HUDEP-2 (cell line): ENCODE results near the gene LRRN4CL.
A peak's percentile ranks its signal among the peaks of the same experiment; 100 is the strongest.
"Not testable (repeated sequence)": the region's sequence is repeated elsewhere in the genome, so short reads cannot be mapped to it uniquely, and the experiment has no call there.

ENCODE experiments used
- DNase-seq, 76 experiments: peaks; one replicate each; lab custom pipeline; 2025; ENCODE audit not compliant: unreplicated experiment in 76 of 76; lab: John Stamatoyannopoulos, UW

Gene LRRN4CL

DNA sequence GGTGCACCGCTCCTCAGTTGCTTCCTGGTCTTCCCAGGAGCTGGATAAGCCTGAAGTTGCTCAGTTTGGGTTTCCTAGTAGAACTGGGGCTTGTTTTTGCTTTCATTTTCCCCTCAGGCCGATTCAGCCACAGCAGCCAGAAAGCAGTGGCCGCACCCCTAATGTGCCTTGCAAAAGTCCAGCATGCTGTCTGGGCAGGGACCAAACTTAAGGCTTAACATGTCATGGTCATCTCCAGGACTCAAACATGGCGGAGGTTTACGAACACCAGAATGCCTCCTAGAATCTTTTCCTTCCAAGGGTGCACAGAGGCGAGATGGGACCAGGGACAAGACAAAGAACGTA is 20.6 kb upstream of the LRRN4CL start:
- peak in 13 of 76 experiments; percentile 3 to 70 (median 36) for DNase-seq

DNA sequence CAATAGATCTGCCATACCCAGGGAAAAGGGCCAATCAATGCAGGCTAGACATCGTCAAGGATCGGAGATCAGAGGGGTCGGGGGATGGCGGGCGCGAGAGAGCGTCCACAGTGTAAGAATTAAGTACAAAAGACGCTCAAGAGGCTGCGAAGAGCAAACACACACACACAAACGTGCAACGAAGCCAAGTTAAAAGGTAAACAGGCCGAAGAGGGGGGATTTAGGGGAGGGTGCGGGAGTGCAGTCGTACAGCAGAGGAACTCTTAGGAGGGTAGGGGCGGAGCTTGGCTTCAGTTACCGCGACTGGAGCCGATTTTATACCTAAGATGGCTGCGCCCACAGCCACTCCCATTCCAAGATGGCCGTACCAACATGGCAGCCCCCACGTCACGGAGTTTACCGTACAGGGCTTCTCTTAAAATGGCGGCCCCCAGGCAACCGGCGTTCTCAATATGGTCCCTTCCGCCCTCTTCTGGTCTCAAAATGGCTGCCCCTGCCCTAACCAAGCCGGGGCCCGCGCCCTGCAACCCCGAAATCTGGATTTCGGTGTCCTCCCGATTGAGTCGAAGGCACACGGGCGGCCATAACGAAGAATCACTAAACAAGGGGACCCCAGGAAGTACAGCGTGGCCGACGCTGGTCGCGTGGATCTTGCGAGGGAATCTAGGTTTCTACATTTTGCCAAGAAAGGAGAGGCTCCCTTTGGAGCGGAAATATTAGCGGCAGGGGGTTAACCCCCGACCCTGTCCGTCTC is 20.1 kb upstream of the LRRN4CL start:
- peak in 75 of 76 experiments; percentile 71 to 97 (median 93) for DNase-seq

DNA sequence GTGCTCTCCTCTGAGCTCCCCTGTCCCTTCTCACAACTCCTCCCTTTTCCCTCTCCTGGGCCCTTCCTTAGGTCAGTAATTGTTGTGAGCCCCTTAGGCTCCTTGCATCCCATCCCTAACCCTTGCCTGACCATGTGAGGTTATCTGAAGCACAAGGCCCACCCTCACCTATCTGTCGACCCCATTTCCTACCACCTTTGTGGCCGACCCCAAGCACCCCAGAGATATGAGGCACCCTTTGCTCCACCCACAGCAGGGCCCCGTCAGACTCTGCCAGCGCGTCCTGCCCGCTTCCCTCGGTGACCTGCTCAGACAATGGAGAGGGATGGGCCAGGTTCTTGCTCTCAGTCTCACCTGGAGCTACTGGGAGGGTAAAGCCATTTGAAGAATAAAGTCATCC is 19.5 kb upstream of the LRRN4CL start:
- DNase-seq, result peak in 9 of 76 experiments; percentile 11 to 63 (median 35)

DNA sequence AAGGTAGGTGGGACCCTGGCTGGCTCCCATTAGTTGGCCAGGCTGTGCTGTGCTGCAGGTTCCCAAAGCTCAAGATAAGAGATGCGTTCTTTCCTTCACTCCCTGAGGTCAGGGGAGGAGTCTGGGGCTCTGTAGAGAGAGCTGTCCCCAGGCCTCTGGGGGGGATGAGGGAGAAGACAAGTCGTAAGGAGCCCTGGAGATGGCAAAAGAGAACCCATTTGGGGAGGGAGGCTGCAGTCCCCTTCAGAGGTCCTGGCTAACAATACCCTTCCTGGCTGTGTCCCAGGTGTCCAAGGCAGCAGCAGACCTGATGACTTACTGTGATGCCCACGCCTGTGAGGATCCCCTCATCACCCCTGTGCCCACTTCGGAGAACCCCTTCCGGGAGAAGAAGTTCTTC is 19.1 kb upstream of the LRRN4CL start:
- peak in 49 of 76 experiments; percentile 5 to 57 (median 30) for DNase-seq

- peak in 3 of 76 experiments; percentile 5 to 36 (median 6) for DNase-seq
These were observed 18.0 kb upstream of the LRRN4CL start, which contains the start of the genes BSCL2 and GNG3 for GRCh38 chr11:62707277-62707861. BSCL2 (minus strand) TSS chr11:62707424; CDS start chr11:62707195, 229 bp downstream. GNG3 (plus strand) TSS chr11:62707676; CDS start chr11:62708296, 620 bp downstream.

GRCh38 chr11:62706850-62707247 is 17.5 kb upstream of the LRRN4CL start:
- peak in 4 of 76 experiments; percentile 22 to 51 (median 35) for DNase-seq

DNA sequence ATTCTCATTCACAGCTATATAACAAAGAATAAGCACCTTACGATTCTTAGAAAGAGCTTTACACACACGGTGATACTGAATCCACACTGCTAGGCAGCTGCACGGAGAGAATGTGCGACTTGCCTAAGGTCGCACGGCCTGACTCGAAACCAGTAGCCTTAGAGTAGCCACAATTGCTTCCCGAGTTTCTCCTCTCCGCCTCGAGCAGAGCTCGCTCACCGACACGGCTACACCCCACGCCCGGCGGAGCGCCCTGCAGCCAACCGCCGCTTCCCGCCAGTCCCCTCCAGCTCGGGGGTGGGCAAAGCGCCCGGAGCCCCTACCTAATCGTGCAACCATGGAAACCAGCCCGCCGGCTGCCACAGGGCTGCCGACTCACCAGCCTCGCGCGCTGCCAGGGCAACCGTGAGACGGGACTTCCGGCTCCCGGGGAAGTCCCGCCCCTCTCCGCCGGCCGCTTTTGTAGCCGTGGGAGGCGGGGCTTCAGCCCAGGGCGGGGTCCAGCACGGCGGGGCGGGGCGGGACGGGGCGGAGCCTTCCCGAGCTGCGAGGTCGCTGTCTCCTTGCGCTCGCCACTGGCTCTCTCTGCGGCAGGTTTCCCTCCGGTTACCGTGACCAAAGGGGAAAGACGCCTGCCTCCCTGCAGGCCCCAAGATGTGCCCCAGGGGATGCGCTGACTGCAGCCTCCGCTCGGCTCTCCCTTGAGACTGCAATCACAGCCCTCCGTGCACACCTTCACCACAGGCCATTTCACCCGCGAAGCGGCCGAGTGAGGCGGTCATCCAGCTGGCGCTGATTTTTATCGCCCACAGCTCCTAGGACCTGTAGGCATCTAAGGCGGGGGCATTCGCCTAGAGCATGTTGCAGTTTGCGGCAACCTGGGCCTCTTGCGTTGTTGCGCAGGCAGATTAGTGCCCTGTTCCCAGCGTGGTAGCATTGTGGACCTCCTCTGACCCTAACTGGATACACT is 16.8 kb upstream of the LRRN4CL start:
- DNase-seq, result peak in 75 of 76 experiments; percentile 35 to 95 (median 88)

DNA sequence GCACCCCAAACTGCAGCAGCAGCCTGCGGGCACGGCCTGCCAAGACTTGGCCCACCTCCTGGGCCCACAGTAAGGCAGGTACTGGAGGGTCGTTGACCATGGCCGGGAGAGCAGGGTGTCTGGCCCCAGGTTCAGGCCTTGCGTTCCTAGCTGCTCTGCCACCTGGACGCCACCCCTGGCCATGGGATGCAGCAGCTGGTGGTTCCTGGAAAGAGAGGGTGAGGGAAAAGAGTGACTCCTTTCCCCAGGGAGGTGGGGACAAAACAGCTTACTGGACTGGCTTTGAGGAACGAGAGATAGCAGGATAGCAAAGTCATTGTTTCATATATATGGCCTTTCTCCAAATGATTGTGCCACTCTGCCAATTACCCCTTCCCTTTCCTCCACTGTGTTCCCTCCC is 16.1 kb upstream of the LRRN4CL start:
- DNase-seq, result peak in 11 of 76 experiments; percentile 8 to 57 (median 27)

DNA sequence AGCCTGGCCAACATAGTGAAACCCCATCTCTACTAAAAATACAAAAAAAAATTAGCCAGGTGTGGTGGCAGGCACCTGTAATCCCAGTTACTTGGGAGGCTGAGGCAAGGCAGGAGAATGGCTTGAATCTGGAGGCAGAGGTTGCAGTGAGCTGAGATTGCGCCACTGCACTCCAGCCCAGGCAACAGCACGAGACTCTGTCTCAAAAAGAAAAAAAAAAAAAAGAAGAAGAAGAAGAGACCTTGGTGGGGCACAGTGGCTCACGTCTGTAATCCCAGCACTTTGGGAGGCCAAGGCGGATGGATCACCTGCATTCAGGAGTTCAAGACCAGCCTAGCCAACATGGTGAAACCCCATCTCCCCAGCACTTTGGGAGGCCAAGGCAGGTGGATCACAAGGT is 14.6 kb upstream of the LRRN4CL start:
- not testable (repeated sequence) for DNase-seq

- DNase-seq, result no peak
These were observed 12.9 kb upstream of the LRRN4CL start for GRCh38 chr11:62702246-62702645.

- peak in 69 of 76 experiments; percentile 9 to 77 (median 62) for DNase-seq
These were observed 5.3 kb upstream of the LRRN4CL start for GRCh38 chr11:62694455-62695167.

DNA sequence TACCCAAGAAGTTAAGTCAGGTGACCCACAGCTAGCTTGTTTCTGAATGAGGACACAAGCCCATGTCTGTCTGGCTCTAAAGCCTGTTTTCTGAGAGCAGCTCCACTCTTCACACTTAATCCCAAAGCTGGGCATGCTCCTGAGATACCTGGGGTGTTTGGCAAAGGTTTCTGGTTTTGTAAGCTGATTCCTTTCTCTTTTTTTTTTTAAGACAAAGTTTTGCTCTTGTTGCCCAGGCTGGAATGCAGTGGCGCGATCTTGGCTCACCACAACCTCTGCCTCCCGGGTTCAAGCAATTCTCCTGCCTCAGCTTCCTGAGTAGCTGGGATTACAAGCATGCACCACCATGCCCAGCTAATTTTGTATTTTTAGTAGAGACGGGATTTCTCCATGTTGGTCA is 4.3 kb upstream of the LRRN4CL start:
- DNase-seq, result not testable (repeated sequence)

DNA sequence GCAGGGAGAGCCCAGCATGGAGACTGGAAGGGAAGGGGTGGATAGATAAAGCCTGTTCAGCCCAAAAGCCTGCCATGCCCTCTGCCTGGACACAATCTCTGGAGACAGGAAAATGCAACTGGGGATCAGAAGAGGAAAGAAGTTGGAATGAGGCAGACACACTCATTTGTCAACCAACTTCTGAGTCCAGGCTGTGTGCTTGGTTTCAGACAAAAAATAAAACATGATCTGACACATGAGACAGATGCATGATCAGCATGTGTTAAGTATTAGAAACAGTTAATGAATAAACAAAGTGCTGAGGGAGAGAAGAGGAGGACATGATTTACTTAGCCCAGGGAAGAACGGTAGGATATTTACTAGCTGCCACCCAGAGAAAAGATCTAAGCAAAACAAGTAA is 839 bp downstream of the LRRN4CL start:
- no peak for DNase-seq

- DNase-seq, result no peak
These were observed 1.6 kb downstream of the LRRN4CL start for GRCh38 chr11:62687508-62688396.

- DNase-seq, result no peak
These were observed 6.8 kb downstream of the LRRN4CL start for GRCh38 chr11:62682518-62682917.

DNA sequence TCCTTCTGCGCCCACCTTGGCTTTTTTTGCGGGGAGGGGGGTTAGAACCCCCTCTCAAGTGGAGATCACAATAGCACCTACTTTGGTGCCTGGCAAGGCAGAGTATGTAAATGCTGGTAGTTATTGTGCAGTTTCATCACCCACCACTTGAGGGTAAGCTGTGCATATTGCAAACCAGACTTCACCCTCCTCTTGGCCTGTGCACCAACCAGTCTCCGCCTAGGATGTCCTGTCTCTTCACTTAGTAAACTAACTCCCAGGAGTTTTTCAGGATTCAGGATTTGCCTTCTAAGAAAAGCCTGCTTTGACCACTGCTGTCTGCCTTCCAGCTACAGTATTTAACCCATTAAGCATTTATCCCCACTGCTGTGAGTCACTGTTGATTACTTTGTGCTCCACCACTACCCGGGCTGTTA is 8.5 kb downstream of the LRRN4CL start:
- peak in 61 of 76 experiments; percentile 9 to 78 (median 41) for DNase-seq

DNA sequence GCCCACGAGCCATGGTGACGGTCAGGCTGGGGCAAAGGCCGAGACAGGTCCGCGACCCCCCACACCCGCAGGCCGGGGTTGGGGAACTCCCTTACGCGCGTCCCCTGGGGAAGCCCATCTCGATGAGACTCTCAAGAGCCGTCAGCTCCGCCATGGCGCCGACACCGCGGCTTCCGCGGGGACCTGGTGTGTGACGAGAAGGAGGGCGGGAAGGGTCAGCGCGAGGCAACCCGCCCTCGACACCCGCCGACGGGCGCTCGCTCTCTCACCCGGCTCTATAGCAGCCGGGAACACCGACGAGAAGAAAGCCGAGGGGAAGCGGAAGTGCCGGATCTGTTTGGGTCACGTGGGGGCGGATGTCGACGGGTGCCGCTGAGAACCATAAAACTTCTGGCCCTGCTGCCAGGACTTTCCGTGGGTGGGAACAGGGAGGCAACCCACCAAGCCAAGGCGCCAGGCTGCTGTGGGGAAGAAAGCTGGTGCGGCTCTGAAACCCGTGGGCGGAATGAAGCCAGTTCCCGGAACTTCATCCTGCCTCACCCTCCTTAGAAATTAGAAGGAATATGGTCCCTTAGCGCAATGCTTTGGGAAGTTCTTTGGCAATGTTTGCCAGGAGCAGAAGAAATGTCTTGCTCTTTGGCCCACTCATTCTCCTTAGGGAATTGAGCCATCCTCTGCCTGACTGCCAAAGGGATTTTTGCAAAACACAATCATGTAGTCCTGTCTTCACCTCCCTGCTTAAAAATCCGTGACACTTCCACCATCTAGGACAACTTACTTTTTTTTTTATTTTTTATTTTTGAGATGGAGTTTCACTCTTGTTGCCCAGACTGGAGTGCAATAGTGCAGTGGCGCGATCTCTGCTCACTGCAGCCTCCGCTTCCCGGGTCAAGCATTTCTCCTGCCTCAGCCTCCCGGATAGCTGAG is 10.3 kb downstream of the LRRN4CL start, which contains the start of gene UBXN1:
UBXN1 (minus strand) TSS at position 304 of the 927 bp plus-strand sequence; CDS start at position 154, 150 bp downstream.
- DNase-seq, result peak in 72 of 76 experiments; percentile 23 to 90 (median 76)

DNA sequence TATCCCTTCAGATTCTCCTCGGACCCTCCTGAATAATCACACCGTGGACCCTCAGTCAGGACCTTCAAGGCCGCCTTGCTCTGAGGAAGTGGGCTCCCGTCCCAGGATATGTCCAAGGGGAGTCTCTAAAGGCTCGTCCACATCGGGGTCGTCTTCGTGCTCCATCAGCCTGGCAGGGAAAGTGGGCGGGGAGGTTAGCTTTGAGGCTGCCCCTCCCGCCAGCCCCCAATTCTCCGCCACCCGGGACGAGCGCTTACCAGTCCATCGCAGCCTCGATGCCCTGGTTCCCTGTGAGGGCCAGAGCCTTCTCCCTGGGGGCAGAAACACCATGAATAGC is 10.9 kb downstream of the LRRN4CL start:
- DNase-seq, result no peak
